NCI-H524 (cell line): ENCODE results near the gene MYH11.
"Not testable (repeated sequence)": the region's sequence is repeated elsewhere in the genome, so short reads cannot be mapped to it uniquely, and the experiment has no call there.

ENCODE experiments used
- DNase-seq, 2 experiments: peaks; one replicate each; lab custom pipeline; 2025; lab: John Stamatoyannopoulos, UW

The MYH11 gene

GRCh38 chr16:15839204-15839603 lies 17.6 kb downstream of the MYH11 start:
- DNase-seq: not testable (repeated sequence)

- no peak for DNase-seq
Observed at GRCh38 chr16:15837761-15838160, 19.1 kb downstream of the MYH11 start.

GRCh38 chr16:15836965-15837611 lies 19.7 kb downstream of the MYH11 start:
- no peak for DNase-seq

- no peak for DNase-seq
Observed at GRCh38 chr16:15836074-15836473, 20.8 kb downstream of the MYH11 start.

GRCh38 chr16:15835136-15835878 lies 21.5 kb downstream of the MYH11 start:
- DNase-seq: no peak

GRCh38 chr16:15834502-15834901 lies 22.3 kb downstream of the MYH11 start:
- DNase-seq: no peak

GRCh38 chr16:15833541-15833940 lies 23.3 kb downstream of the MYH11 start:
- DNase-seq: no peak

GRCh38 chr16:15832241-15832640 lies 24.6 kb downstream of the MYH11 start:
- DNase-seq: no peak

- no peak for DNase-seq
Observed at GRCh38 chr16:15830832-15831451, 25.9 kb downstream of the MYH11 start.

GRCh38 chr16:15829460-15829859 lies 27.4 kb downstream of the MYH11 start:
- no peak for DNase-seq

GRCh38 chr16:15827709-15828343 lies 29.0 kb downstream of the MYH11 start:
- no peak for DNase-seq

GRCh38 chr16:15827299-15827698 lies 29.5 kb downstream of the MYH11 start:
- DNase-seq: no peak

GRCh38 chr16:15825750-15826305 lies 31.0 kb downstream of the MYH11 start:
- DNase-seq: no peak

- DNase-seq: no peak
Observed at GRCh38 chr16:15822957-15823356, 33.9 kb downstream of the MYH11 start.

GRCh38 chr16:15820837-15821236 lies 36.0 kb downstream of the MYH11 start:
- no peak for DNase-seq

GRCh38 chr16:15819046-15819445 lies 37.8 kb downstream of the MYH11 start:
- DNase-seq: no peak

- no peak for DNase-seq
Observed at GRCh38 chr16:15817446-15817845, 39.4 kb downstream of the MYH11 start.

GRCh38 chr16:15816228-15816627 lies 40.6 kb downstream of the MYH11 start:
- no peak for DNase-seq

- DNase-seq: not testable (repeated sequence)
Observed at GRCh38 chr16:15812401-15812750, 44.5 kb downstream of the MYH11 start.

GRCh38 chr16:15811481-15812400 lies 45.1 kb downstream of the MYH11 start:
- peak; percentile 46 to 60 for DNase-seq

GRCh38 chr16:15810949-15811348 lies 45.9 kb downstream of the MYH11 start:
- no peak for DNase-seq
